ENCODE results near the gene MAS1.
"Not testable (repeated sequence)": the region's sequence is repeated elsewhere in the genome, so short reads cannot be mapped to it uniquely, and the experiment has no call there.

The MAS1 gene

DNA sequence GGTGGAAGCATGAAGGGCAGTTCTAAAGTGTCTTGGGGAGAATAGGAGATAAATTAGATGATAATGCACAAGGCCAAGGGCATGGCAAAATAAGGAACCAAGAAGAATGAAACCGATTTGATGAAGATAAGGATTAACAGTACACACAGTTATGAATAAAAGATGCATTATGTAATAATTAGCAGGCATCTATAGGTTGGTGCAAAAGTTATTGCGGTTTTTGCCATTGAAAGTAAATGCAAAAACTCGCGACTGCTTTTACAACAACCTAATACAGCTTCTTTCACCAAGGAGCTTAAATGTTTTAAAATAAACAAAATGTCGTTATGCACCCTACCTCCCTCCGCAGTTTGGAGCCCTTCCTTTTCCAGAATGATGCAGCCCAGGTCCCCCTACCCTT, 29.0 kb downstream of the MAS1 start:
- no peak for DNase-seq

DNA sequence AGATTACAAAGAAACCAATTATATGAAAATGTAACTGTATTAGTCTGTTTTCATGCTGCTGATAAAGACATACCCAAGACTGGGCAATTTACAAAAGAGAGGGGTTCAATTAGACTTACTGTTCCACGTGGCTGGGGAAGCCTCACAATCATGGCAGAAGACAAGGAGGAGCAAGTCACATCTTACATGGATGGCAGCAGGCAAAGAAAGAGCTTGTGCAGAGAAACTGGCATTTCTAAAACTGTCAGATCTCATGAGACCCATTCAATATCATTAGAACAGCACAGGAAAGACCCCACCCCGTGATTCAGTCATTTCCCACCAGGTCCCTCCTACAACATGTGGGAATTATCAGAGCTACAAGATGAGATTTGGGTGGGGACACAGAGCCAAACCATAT, 33.4 kb downstream of the MAS1 start:
- DNase-seq: not testable (repeated sequence)

DNA sequence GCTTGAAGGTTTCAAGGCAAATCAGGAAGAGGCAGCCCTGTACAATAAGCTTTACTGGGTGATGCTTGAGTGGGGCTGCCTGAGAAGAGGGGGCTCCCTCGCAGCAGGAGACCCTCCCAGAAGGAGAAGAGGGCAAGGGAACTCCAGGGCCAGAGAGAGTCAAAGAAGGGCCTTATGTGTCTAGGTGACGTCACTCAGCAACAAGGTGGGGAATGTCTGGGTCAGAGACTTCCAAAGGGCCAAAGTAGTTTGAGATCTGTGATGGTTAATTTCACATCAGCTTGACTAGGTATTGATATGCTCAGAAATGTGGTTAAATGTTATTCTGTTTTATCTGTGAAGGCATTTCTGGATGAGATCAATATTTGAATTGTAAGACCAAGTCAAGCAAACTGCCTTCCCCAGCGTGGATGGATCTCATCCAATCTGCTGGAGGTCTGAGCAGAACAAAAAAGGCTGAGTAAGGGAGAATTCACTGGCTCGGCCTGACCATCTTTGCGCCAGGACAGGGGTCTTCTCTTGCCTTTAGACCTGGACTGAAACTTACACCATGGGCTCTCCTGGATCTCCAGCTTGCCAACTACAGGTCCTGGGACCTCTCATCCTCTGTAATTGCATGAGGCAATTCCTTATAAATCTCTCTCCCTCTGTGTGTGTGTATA, 35.9 kb downstream of the MAS1 start:
- DNase-seq: no peak

DNA sequence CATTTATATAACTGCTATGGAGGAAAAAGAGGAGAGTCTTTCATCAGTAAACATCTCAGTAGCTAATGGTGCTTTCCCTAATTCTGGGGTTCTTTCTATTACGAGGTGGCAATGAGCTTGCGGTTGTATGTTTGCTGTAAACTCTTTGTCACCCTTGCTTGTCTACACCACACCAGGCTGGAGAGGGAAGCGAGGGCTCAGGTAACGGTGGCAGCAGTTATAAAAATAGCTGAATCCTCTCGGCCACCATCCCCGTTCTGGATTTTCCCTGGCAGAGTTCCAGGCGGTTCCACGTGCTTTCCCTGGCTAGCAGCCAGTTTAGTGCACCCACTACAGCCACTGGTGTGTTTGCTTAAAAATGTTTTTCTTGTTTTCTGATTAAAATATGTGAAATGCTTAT, 39.0 kb downstream of the MAS1 start:
- no peak for DNase-seq

DNA sequence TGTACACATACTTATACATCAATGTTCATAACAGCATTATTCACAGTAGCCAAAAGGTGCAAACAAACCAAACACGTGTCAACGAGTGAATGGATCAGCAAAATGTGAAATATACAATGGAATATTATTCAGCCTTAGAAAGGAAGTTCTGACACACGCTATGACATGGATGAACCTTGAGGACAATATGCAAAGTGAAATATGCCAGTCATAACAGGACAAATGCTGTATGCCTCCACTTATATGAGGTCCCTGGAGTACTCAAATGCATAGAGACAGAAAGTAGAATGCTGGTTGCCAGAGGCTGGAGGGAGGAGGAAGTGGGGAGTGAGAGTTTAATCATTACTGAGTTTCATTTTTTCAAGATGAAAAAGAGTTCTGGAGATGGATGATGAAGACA, 40.3 kb downstream of the MAS1 start:
- DNase-seq: no peak

DNA sequence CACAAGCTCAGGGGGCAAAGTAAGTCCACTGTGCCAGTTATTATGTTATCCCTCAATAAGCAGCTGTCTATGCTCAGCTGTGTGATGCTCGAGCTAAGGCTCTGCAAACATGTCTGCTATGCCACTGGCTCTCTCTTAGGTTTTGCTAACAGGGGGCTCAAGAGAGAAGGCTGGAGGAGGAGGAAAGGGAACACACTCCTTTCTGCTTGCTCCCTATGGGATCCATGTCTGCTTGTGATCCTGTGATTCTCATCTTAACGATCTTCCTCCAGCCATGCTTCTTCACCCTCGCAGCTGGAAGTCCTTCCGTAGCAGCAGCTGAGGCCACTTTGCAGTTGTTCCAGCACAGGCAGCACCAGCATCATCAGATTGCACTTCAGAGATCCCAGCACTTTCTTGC, 41.1 kb downstream of the MAS1 start:
- DNase-seq: no peak

DNA sequence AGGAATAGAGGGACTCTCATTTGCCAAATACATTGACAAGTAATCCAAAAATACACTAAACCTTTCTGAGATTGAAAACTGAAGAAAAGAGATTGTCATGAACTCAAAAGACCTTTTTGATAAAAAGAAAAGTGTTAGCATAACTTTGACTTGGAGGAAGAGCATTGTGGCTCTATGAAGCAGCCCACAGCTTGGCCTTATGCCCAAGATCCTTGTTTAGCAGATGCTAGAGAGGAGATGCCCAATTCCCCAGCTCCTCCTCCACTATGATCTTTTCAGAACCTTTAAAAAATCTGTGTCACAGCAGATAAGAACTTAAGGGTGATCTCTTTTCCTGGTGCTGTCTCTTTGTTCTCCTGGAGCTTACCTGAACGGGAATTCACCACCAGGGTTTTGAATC, 42.3 kb downstream of the MAS1 start:
- DNase-seq: no peak

DNA sequence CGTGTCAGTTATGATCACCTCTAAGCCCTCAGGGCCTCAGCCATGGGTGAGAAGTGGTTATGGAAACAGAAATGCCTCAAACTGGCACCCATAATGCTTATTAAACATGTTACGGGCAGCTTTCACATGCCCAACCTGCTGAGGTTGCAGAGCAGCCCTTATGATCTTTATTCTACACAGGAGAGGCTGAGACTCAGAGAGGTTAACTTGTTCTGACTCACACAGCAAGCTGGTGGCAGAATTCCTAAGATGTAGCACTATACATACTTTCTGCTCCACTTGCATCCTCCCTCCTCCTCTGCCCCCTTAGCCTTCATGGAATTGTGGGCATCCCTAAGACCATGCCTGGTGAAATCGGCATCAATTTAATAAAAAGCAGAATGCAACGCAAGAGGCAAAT, 43.4 kb downstream of the MAS1 start:
- no peak for DNase-seq

DNA sequence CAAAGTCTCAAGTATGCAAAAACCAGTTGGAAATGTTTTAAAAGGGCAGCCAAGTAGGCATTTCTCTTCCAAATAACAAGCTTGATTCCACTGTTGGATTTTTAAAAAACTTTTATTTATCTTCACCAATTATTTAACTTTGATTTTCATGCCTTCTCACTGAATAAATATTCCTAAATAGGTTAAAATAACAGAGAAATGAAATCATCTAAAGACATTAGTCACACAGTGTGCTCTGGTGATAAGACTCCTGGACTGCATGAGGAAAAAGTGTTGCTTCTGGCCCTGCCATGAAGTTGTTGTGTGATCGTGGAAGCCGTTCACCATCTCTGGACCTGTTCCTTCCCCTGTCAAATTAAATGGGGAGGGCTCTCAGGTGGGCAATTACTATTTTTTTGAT, 44.3 kb downstream of the MAS1 start:
- no peak for DNase-seq

DNA sequence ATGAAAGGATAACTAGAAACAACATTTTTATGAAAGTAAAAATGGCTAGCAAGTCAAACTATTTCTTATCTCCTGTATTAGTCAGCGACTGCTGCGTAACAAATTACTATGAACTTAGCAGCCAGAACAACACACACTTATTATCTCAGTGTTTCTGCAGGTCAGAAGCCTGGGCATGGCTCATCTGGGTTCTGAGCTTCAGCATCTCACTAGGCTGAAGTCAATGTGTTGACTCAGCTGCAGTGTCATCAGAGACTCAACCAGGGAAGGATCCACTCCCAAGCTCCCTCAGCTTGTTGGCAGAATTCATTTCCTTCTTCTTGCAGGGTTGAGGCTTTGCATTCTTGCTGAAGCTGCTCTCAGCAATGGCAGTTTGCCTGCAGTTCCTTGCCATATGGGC, 44.8 kb downstream of the MAS1 start:
- DNase-seq: no peak

DNA sequence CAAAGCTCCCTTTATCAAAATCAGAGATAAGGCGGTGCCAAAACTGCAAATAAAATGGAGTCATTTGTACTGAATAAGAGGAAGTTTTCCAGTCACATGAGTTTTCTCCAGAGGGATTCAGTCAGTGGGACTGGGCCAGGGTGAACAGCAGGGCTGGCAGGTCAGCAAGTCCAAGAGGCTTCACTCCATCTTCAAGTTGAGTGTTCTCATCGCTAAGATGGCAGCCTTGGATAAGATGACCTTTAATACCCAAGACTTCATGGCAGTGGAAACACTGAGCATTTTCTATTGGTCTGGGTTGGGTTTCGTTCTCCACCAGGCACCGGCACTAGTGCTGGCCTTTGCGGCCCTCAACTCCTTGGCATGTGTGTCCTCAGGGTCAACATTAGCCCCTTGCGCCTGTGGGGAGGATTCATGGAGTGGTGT, 48.8 kb downstream of the MAS1 start:
- DNase-seq: no peak
